Endothelial cell of umbilical vein (primary cell): ENCODE results near the gene SLC6A16. TPM values are rescaled to one million over a fixed set of nuclear protein-coding genes. Genes with fewer than 3 reads are reported as not detected.

Experiments used
- BruUV-seq: library from RNA; stranded (reverse); fragments of 400-500 nt; replicated peaks from 2 replicates; lab custom pipeline; 2021; lab: Mats Ljungman, UMichigan
- CTCF ChIA-PET: fragments of 300-600, 350-600 bp; sonication (Branson Sonifier 250); formaldehyde crosslinking; loops from one replicate; lab custom pipeline; 2021; ENCODE audit warnings: antibody characterized with exemption, inconsistent platforms; lab: Charles Lee
- POLR2A ChIA-PET: fragments of 300-600, 350-600 bp; sonication (Branson Sonifier 250); formaldehyde crosslinking; loops from one replicate; lab custom pipeline; 2021; ENCODE audit warnings: antibody characterized with exemption, inconsistent platforms; lab: Charles Lee
- DNase-seq: peaks from one replicate; pipeline ENCODE4 v3.0.0-alpha.2; 2011; ENCODE audit warnings: low read depth, low spot score
- FAIRE-seq: peaks from 2 replicates; lab custom pipeline; 2011; peaks lifted over from hg19 to GRCh38; lab: Jason Lieb, UNC
- H2AFZ ChIP-seq: 2 replicates; pipeline ENCODE4 v1.6.0; 2012; ENCODE audit warnings: low read depth, low read length, control low read depth, inconsistent platforms
- H3K27ac ChIP-seq: 2 replicates; pipeline ENCODE4 v1.5.1; 2011; ENCODE audit warnings: low read depth, mild to moderate bottlenecking, control low read depth, low read length, moderate library complexity; ENCODE audit not compliant: insufficient read depth
- H3K27me3 ChIP-seq, 2 experiments: 2 replicates each; pipeline versions ENCODE4 v1.6.0 to v1.6.1; 2011; ENCODE audit warnings: low read length in 2 of 2, mixed read lengths in 1 of 2; ENCODE audit not compliant: control insufficient read depth in 2 of 2, insufficient read depth in 2 of 2
- H3K36me3 ChIP-seq, 2 experiments: 2 replicates in 1 of 2; 3 replicates in 1 of 2; pipeline ENCODE4 v1.5.1; 2011; ENCODE audit warnings: low read length in 2 of 2, mild to moderate bottlenecking in 1 of 2, moderate library complexity in 1 of 2; ENCODE audit not compliant: control insufficient read depth in 2 of 2, insufficient read depth in 2 of 2; ENCODE audit errors: extremely low read depth in 1 of 2
- H3K4me1 ChIP-seq: 3 replicates; pipeline ENCODE4 v1.5.1; 2011; ENCODE audit warnings: mild to moderate bottlenecking, low read length; ENCODE audit not compliant: control insufficient read depth, insufficient read depth; ENCODE audit errors: extremely low read depth
- H3K4me2 ChIP-seq: 2 replicates; pipeline ENCODE4 v1.6.1; 2011; ENCODE audit warnings: low read length, control low read depth, mixed read lengths; ENCODE audit not compliant: insufficient read depth
- H3K4me3 ChIP-seq, 3 experiments: fragments of 200-600 bp in 1 of 3; sonication (generic), shearing (Covaris generic) in 1 of 3; replicated peaks in 1 of 3; 2 replicates each; pipeline ENCODE4 v1.5.1; 2011 to 2016; ENCODE audit warnings: control low read depth in 3 of 3, low read length in 3 of 3, mild to moderate bottlenecking in 2 of 3, inconsistent platforms in 1 of 3, low read depth in 1 of 3, moderate library complexity in 1 of 3; ENCODE audit not compliant: insufficient read depth in 1 of 3
- H3K79me2 ChIP-seq: 2 replicates; pipeline ENCODE4 v1.6.0; 2012; ENCODE audit warnings: low read length, inconsistent platforms; ENCODE audit not compliant: control insufficient read depth, insufficient read depth
- H3K9ac ChIP-seq: replicated peaks from 2 replicates; pipeline ENCODE3; 2011; ENCODE audit warnings: low read length, control low read depth; ENCODE audit not compliant: insufficient read depth; ENCODE audit errors: extremely low read depth
- H3K9me1 ChIP-seq: replicated peaks from 3 replicates; pipeline ENCODE4 v1.6.0; 2011; ENCODE audit warnings: mild to moderate bottlenecking, low read length; ENCODE audit not compliant: control insufficient read depth, insufficient read depth; ENCODE audit errors: extremely low read depth
- H3K9me3 ChIP-seq: replicated peaks from 2 replicates; pipeline ENCODE4 v1.5.1; 2012; ENCODE audit warnings: low read length, inconsistent platforms; ENCODE audit not compliant: control insufficient read depth, insufficient read depth
- H4K20me1 ChIP-seq: replicated peaks from 2 replicates; pipeline ENCODE3; 2011; ENCODE audit warnings: mild to moderate bottlenecking, low read length; ENCODE audit not compliant: control insufficient read depth, insufficient read depth; ENCODE audit errors: extremely low read depth
- CTCF ChIP-seq, 2 donors: IDR thresholded peaks; 1 replicate in 1 of 2; 2 replicates in 1 of 2; pipeline ENCODE4 v1.5.1; 2011; ENCODE audit warnings: low read length in 2 of 2, mild to moderate bottlenecking in 2 of 2, moderate library complexity in 2 of 2, control low read depth in 1 of 2, inconsistent platforms in 1 of 2, low read depth in 1 of 2; ENCODE audit not compliant: insufficient read depth in 1 of 2; ENCODE audit errors: extremely low read depth in 1 of 2
- EZH2 ChIP-seq: IDR thresholded peaks from 2 replicates; pipeline ENCODE4 v1.6.1; 2012; ENCODE audit warnings: borderline replicate concordance, low read depth, mild to moderate bottlenecking, moderate library complexity, low read length, inconsistent platforms; ENCODE audit not compliant: severe bottlenecking
- FOS ChIP-seq: IDR thresholded peaks from 2 replicates; pipeline ENCODE4 v1.6.1; 2011; ENCODE audit warnings: mild to moderate bottlenecking, low read length, moderate library complexity, borderline replicate concordance; ENCODE audit not compliant: insufficient read depth
- GATA2 ChIP-seq: IDR thresholded peaks from 2 replicates; pipeline ENCODE4 v1.7.0; 2011; ENCODE audit warnings: low read depth, mild to moderate bottlenecking, moderate library complexity, mixed read lengths, low read length; ENCODE audit not compliant: insufficient read length, insufficient read depth
- JUN ChIP-seq: IDR thresholded peaks from 2 replicates; pipeline ENCODE4 v1.6.1; 2011; ENCODE audit warnings: borderline replicate concordance, low read depth; ENCODE audit not compliant: insufficient read length, insufficient read depth
- MAX ChIP-seq: IDR thresholded peaks from 2 replicates; pipeline ENCODE4 v1.6.1; 2011; ENCODE audit not compliant: insufficient read depth, insufficient read length
- MYC ChIP-seq: IDR thresholded peaks from one replicate; pipeline ENCODE4 v1.6.1; 2011; ENCODE audit warnings: mild to moderate bottlenecking, low read depth, low read length
- POLR2A ChIP-seq: IDR thresholded peaks from 2 replicates; pipeline ENCODE4 v1.6.1; 2012; ENCODE audit warnings: low read depth, mild to moderate bottlenecking, control low read depth, low read length
- POLR2AphosphoS5 ChIP-seq: IDR thresholded peaks from 2 replicates; pipeline ENCODE4 v1.6.1; 2012; ENCODE audit warnings: low read depth, mild to moderate bottlenecking, control low read depth, low read length, moderate library complexity; ENCODE audit not compliant: insufficient read depth
- dilution Hi-C: fragments of 300-500 bp; cut with MboI; formaldehyde crosslinking; loops from one replicate; pipeline ENCODE4 v1.15.0; 2019; ENCODE audit warnings: low sequenced_read_pairs; ENCODE audit not compliant: extremely low pct_ligation_motif_present
- intact Hi-C: fragments of 100-400 bp; cut with micrococcal nuclease; formaldehyde crosslinking; loops from one replicate; pipeline ENCODE4 v1.10.0; 2022
- polyA plus RNA-seq, 4 experiments: library from polyadenylated mRNA; depleted of rRNA in 3 of 4; stranded (reverse) in 3 of 4; unstranded in 1 of 4; fragments of >200 nt; gene quantifications; 2 replicates each; pipeline versions ENCODE4 v1.2.1 to v1.2.3, GENCODE V29; 2011 to 2012; ENCODE audit warnings: missing spikeins in 1 of 4
- total RNA-seq: library from RNA; stranded (reverse); gene quantifications from 2 replicates; pipeline ENCODE4 v1.2.3, GENCODE V29; 2021

SLC6A16 gene
- total and polyA plus RNA-seq, 2 donors (not counting 3 experiments of a cell fraction or from before 2014, with no cell fraction given): 1.1 to 1.6 TPM

- ChIA-PET CTCF (no interaction called here), POLR2A (no interaction called here)
- no peak overlapping the region for H3K27ac ChIP-seq
- intact Hi-C loops (no loop called here), dilution Hi-C loops (no loop called here)
- no peak overlapping the region for H3K4me3 ChIP-seq
- no TSS peak for BruUV-seq
- no peaks in the 10 kb centered on the region for H3K79me2 ChIP-seq
- no peak overlapping the region for H3K4me2 ChIP-seq
- H3K9ac ChIP-seq: no peak overlapping the region
- no peaks in the 10 kb centered on the region for H3K9me3 ChIP-seq
- H2AFZ ChIP-seq: no peak overlapping the region
- FAIRE-seq (no peak), DNase-seq (no peak)
- H3K9me1 ChIP-seq: no peaks in the 10 kb centered on the region
- no peaks in the 10 kb centered on the region for H3K36me3 ChIP-seq
- H3K4me1 ChIP-seq: no peaks in the 10 kb centered on the region
- peaks cover 5 to 7% of the 10 kb centered on the region in 2 experiments for H3K27me3 ChIP-seq
- TF ChIP-seq POLR2AphosphoS5 (no peak), POLR2A (no peak), GATA2 (no peak), EZH2 (no peak), CTCF (IDR thresholded peaks at IDR 0.05; ENCODE audit: extremely low read depth in 1 of 2, insufficient read depth in 1 of 2, low read depth in 1 of 2, low read length in 2 of 2) (no peak), JUN (no peak), MAX (no peak), FOS (no peak), MYC (no peak)
- no peaks in the 10 kb centered on the region for H4K20me1 ChIP-seq
These were observed 27.6 kb downstream of the SLC6A16 start for GRCh38 chr19:49297403-49297802.
